H1 (cell line): ENCODE data around the gene QSOX2. TPM values are rescaled to one million over a fixed set of nuclear protein-coding genes. Genes with fewer than 3 reads are reported as not detected.

ENCODE experiments used
- CTCF ChIA-PET: fragments of 300-600 bp; sonication (Branson Sonifier 250); formaldehyde crosslinking; loops from one replicate; lab custom pipeline; 2021; ENCODE audit not compliant: partially characterized antibody; lab: Charles Lee
- POLR2A ChIA-PET: fragments of 300-600 bp; sonication (Branson Sonifier 250); formaldehyde crosslinking; loops from one replicate; lab custom pipeline; 2021; ENCODE audit warnings: inconsistent platforms; ENCODE audit not compliant: partially characterized antibody; lab: Charles Lee
- DNase-seq, 2 experiments: peaks; one replicate each; pipeline versions ENCODE4 v3.0.0 to v3.0.0-alpha.2; 2010 to 2022; ENCODE audit warnings: low spot score in 2 of 2, low read depth in 1 of 2, mixed read lengths in 1 of 2
- FAIRE-seq: peaks from 2 replicates; lab custom pipeline; 2011; peaks lifted over from hg19 to GRCh38; lab: Jason Lieb, UNC
- H2AFZ ChIP-seq: 2 replicates; pipeline ENCODE4 v1.8.1; 2012; ENCODE audit warnings: low read length, inconsistent platforms
- H2AK5ac ChIP-seq: 2 replicates; pipeline ENCODE4 v1.6.1; 2013; ENCODE audit warnings: low read depth, low read length
- H2BK120ac ChIP-seq: replicated peaks from 2 replicates; pipeline ENCODE3; 2013; ENCODE audit warnings: low read depth, low read length, inconsistent platforms
- H2BK12ac ChIP-seq: 2 replicates; pipeline ENCODE4 v1.6.1; 2013; ENCODE audit warnings: low read depth, low read length
- H2BK15ac ChIP-seq: 2 replicates; pipeline ENCODE4 v1.6.1; 2013; ENCODE audit warnings: low read length
- H2BK20ac ChIP-seq: 2 replicates; pipeline ENCODE4 v1.6.1; 2013; ENCODE audit warnings: low read length
- H2BK5ac ChIP-seq: 2 replicates; pipeline ENCODE4 v1.6.1; 2013; ENCODE audit warnings: low read depth, low read length
- H3K14ac ChIP-seq: 2 replicates; pipeline ENCODE4 v1.6.1; 2013; ENCODE audit warnings: inconsistent platforms; ENCODE audit not compliant: insufficient read length
- H3K18ac ChIP-seq: 2 replicates; pipeline ENCODE4 v1.6.1; 2013; ENCODE audit warnings: low read length; ENCODE audit errors: extremely low read depth
- H3K23ac ChIP-seq: 2 replicates; pipeline ENCODE4 v1.6.1; 2013; ENCODE audit warnings: inconsistent platforms; ENCODE audit not compliant: insufficient read length
- H3K23me2 ChIP-seq: 2 replicates; pipeline ENCODE4 v1.6.1; 2013; ENCODE audit warnings: low read depth, low read length
- H3K27ac ChIP-seq: 2 replicates; pipeline ENCODE4 v1.6.1; 2011; ENCODE audit warnings: low read depth, low read length, inconsistent platforms
- H3K27me3 ChIP-seq, 4 experiments: replicated peaks in 1 of 4; 1 replicate in 1 of 4; 2 replicates in 3 of 4; pipeline versions ENCODE4 v1.6.1 to v1.8.1; 2011 to 2013; ENCODE audit warnings: low read length in 3 of 4, mild to moderate bottlenecking in 3 of 4, inconsistent platforms in 2 of 4, mixed read lengths in 2 of 4, moderate library complexity in 1 of 4; ENCODE audit not compliant: control insufficient read depth in 3 of 4, insufficient read depth in 3 of 4; ENCODE audit errors: extremely low read depth in 1 of 4
- H3K36me3 ChIP-seq, 4 experiments: 2 replicates each; pipeline versions ENCODE4 v1.6.1 to v1.8.1; 2011 to 2013; ENCODE audit warnings: mild to moderate bottlenecking in 4 of 4, low read length in 3 of 4, moderate library complexity in 2 of 4, control low read depth in 1 of 4, inconsistent platforms in 1 of 4; ENCODE audit not compliant: insufficient read depth in 4 of 4, control insufficient read depth in 2 of 4
- H3K4ac ChIP-seq: replicated peaks from 2 replicates; pipeline ENCODE3; 2013; ENCODE audit warnings: low read length, low read depth, mixed read lengths, inconsistent platforms; ENCODE audit not compliant: insufficient read length
- H3K4me1 ChIP-seq, 4 experiments: replicated peaks in 1 of 4; 1 replicate in 1 of 4; 2 replicates in 3 of 4; pipeline versions ENCODE4 v1.6.1 to v1.8.1; 2011 to 2013; ENCODE audit warnings: low read length in 3 of 4, inconsistent platforms in 2 of 4, mixed read lengths in 1 of 4; ENCODE audit not compliant: insufficient read depth in 4 of 4, control insufficient read depth in 3 of 4
- H3K4me2 ChIP-seq, 2 experiments: 2 replicates each; pipeline versions ENCODE4 v1.6.1 to v1.8.1; 2011 to 2013; ENCODE audit warnings: low read depth in 2 of 2, low read length in 2 of 2, control low read depth in 1 of 2, inconsistent platforms in 1 of 2, mild to moderate bottlenecking in 1 of 2; ENCODE audit not compliant: insufficient read depth in 1 of 2
- H3K4me3 ChIP-seq, 4 experiments: fragments of 200-600, 300-600 bp in 1 of 4; sonication (generic), shearing (Covaris generic), sonication (Bioruptor Twin) in 1 of 4; 2 replicates each; pipeline versions ENCODE4 v1.5.1 to v1.8.1; 2011 to 2016; ENCODE audit warnings: low read length in 4 of 4, low read depth in 3 of 4, control low read depth in 2 of 4, inconsistent platforms in 2 of 4, mild to moderate bottlenecking in 2 of 4, mixed read lengths in 1 of 4, moderate library complexity in 1 of 4; ENCODE audit not compliant: insufficient read depth in 2 of 4; ENCODE audit errors: extremely low read depth in 1 of 4
- H3K56ac ChIP-seq: replicated peaks from 2 replicates; pipeline ENCODE3; 2013; ENCODE audit warnings: low read depth, mild to moderate bottlenecking, mixed read lengths, low read length, inconsistent platforms; ENCODE audit not compliant: insufficient read length
- H3K79me1 ChIP-seq: 2 replicates; pipeline ENCODE4 v1.6.1; 2013; ENCODE audit warnings: low read depth, low read length, control low read depth
- H3K79me2 ChIP-seq, 2 experiments: 2 replicates each; pipeline versions ENCODE4 v1.6.1 to v1.8.1; 2012 to 2013; ENCODE audit warnings: low read length in 2 of 2, mild to moderate bottlenecking in 2 of 2, inconsistent platforms in 1 of 2; ENCODE audit not compliant: insufficient read depth in 2 of 2, control insufficient read depth in 1 of 2
- H3K9ac ChIP-seq, 4 experiments: replicated peaks in 1 of 4; 1 replicate in 1 of 4; 2 replicates in 3 of 4; pipeline versions ENCODE4 v1.6.1 to v1.8.1; 2011 to 2013; ENCODE audit warnings: low read depth in 3 of 4, low read length in 3 of 4, control low read depth in 2 of 4, mild to moderate bottlenecking in 2 of 4, moderate library complexity in 2 of 4, inconsistent platforms in 1 of 4; ENCODE audit errors: extremely low read depth in 1 of 4
- H3K9me3 ChIP-seq, 2 experiments: 2 replicates each; pipeline versions ENCODE4 v1.6.1 to v1.8.1; 2012 to 2013; ENCODE audit warnings: mild to moderate bottlenecking in 2 of 2, moderate library complexity in 2 of 2, control low read depth in 1 of 2, inconsistent platforms in 1 of 2, low read depth in 1 of 2, low read length in 1 of 2, mixed read lengths in 1 of 2; ENCODE audit not compliant: insufficient read depth in 2 of 2
- H4K20me1 ChIP-seq, 2 experiments: replicated peaks in 1 of 2; 2 replicates each; pipeline versions ENCODE3 to v1.8.1; 2011 to 2013; ENCODE audit warnings: inconsistent platforms in 2 of 2, low read length in 2 of 2, mild to moderate bottlenecking in 1 of 2; ENCODE audit not compliant: insufficient read depth in 2 of 2, control insufficient read depth in 1 of 2
- H4K5ac ChIP-seq: 2 replicates; pipeline ENCODE4 v1.6.1; 2013; ENCODE audit warnings: low read length, low read depth, mixed read lengths, inconsistent platforms; ENCODE audit not compliant: insufficient read length
- H4K8ac ChIP-seq: 2 replicates; pipeline ENCODE4 v1.8.0; 2013; ENCODE audit warnings: mild to moderate bottlenecking, moderate library complexity, low read length, inconsistent platforms; ENCODE audit not compliant: insufficient read depth; ENCODE audit errors: extremely low read depth
- H4K91ac ChIP-seq: replicated peaks from 2 replicates; pipeline ENCODE3; 2013; ENCODE audit warnings: low read length, mixed read lengths, inconsistent platforms; ENCODE audit not compliant: insufficient read length
- ASH2L ChIP-seq: fragments of 200-600, 300-600 bp; sonication (generic); IDR thresholded peaks from one replicate; pipeline ENCODE4 v1.7.1; 2017; ENCODE audit warnings: low read length
- CBX5 ChIP-seq: fragments of 300-800, 300-1000 bp; sonication (generic); IDR thresholded peaks from 2 replicates; pipeline ENCODE4 v1.7.1; 2016; ENCODE audit warnings: antibody characterized with exemption, low read length, low read depth
- CEBPB ChIP-seq: IDR thresholded peaks from 2 replicates; pipeline ENCODE4 v1.6.1; 2012; ENCODE audit warnings: low read depth, low read length
- CHD2 ChIP-seq: IDR thresholded peaks from 2 replicates; pipeline ENCODE4 v1.6.1; 2012; ENCODE audit warnings: low read length, improper control_type of control experiment
- FOSL1 ChIP-seq: IDR thresholded peaks from 2 replicates; pipeline ENCODE4 v1.6.1; 2011; ENCODE audit warnings: mild to moderate bottlenecking, low read depth, low read length, moderate library complexity; ENCODE audit not compliant: insufficient read depth
- GABPA ChIP-seq: IDR thresholded peaks from 2 replicates; pipeline ENCODE4 v1.6.1; 2011; ENCODE audit warnings: mild to moderate bottlenecking, low read length, moderate library complexity, borderline replicate concordance; ENCODE audit not compliant: insufficient read depth
- GTF2F1 ChIP-seq: IDR thresholded peaks from 2 replicates; pipeline ENCODE4 v1.6.1; 2012; ENCODE audit warnings: low read depth, low read length, improper control_type of control experiment, borderline replicate concordance
- HDAC6 ChIP-seq: IDR thresholded peaks from one replicate; pipeline ENCODE4 v1.7.1; 2012; ENCODE audit warnings: low read depth, mild to moderate bottlenecking, inconsistent platforms, low read length, moderate library complexity
- POLR2AphosphoS5 ChIP-seq: IDR thresholded peaks from 2 replicates; pipeline ENCODE4 v1.6.1; 2011; ENCODE audit warnings: low read depth, low read length
- RNF2 ChIP-seq: fragments of 200-900, 300-1000 bp; sonication (generic); IDR thresholded peaks from 2 replicates; pipeline ENCODE4 v1.7.1; 2016; ENCODE audit warnings: borderline replicate concordance, low read depth, mild to moderate bottlenecking, antibody characterized with exemption, low read length; ENCODE audit not compliant: poor library complexity, severe bottlenecking; ENCODE audit errors: missing control alignments
- WGBS, 2 experiments: shearing (Covaris generic) in 1 of 2; methylation state at CpG; one replicate each; pipeline versions ENCODE4 v1.1.6 to v1.1.7; 2013 to 2015; ENCODE audit warnings: low lambda C conversion rate in 2 of 2, mixed read lengths in 2 of 2, inconsistent platforms in 1 of 2, low coverage in 1 of 2, missing lambda C conversion rate in 1 of 2; ENCODE audit not compliant: insufficient replicate concordance in 2 of 2, insufficient coverage in 1 of 2, insufficient read length in 1 of 2; ENCODE audit errors: extremely low coverage in 1 of 2, missing lambda C conversion rate in 1 of 2; 5-methylcytosine and 5-hydroxymethylcytosine counted together
- polyA plus RNA-seq, 7 experiments: library from polyadenylated mRNA; depleted of rRNA in 3 of 7; stranded (reverse) in 5 of 7; unstranded in 2 of 7; fragments of >200 nt in 5 of 7; fragments of 200-250 nt in 2 of 7; gene quantifications; 1 replicate in 5 of 7; 2 replicates in 1 of 7; 4 replicates in 1 of 7; pipeline versions ENCODE4 v1.2.1 to v1.2.3, GENCODE V29; 2011 to 2013; ENCODE audit warnings: missing spikeins in 2 of 7, mixed read lengths in 2 of 7
- total RNA-seq: library from RNA; stranded (reverse); fragmentation: NEBNext Ultra II Directional; extraction: Animal tissue kit (Norgen Biotek cat#: 25700); gene quantifications from 2 replicates; pipeline ENCODE4 v1.2.1, GENCODE V29; 2021

The QSOX2 gene
- total and polyA plus RNA-seq, 2 of the 8 experiments (the other 6 are each of a cell fraction or from before 2014, with no cell fraction given): 18.0 to 28.6 TPM

DNA sequence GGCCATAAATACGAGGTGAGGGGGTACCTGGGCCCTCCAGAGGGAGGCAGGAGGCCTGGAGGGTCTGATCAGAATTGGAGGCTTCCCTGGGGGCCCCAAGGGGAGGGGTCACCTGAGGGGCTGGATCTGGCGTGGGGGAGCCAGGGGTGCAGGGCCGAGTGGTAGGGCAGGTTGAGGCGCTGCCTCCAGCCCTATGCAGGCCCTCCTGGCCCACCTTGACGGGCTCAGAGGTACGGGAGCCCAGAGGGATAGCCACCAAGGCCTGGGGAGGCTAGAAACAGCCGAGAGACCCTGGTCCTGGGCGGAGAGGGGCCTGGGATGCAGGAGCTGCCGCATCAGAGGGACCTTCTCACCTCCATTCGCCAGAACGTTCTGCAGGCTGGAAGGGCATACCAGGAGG lies 65.0 kb downstream of the QSOX2 start:
- Histone ChIP-seq H3K4me1 (peaks cover 0 to 10% (median 4%) of the 10 kb centered on the region in 4 experiments; a peak in 5 of 7 replicates), H3K36me3 (no peaks in the 10 kb centered on the region), H4K5ac (no peak overlapping the region), H3K14ac (no peak overlapping the region), H4K91ac (no peak overlapping the region), H3K27me3 (no peaks in the 10 kb centered on the region), H3K27ac (no peak overlapping the region), H3K18ac (no peak overlapping the region), H3K4me3 (no peak overlapping the region), H3K56ac (no peak overlapping the region), H3K79me2 (no peaks in the 10 kb centered on the region), H3K79me1 (no peaks in the 10 kb centered on the region), H2AK5ac (no peak overlapping the region), H3K9me3 (no peaks in the 10 kb centered on the region), H4K20me1 (peaks cover 0 to 2% of the 10 kb centered on the region in 2 experiments), H3K4me2 (no peak overlapping the region), H3K23ac (no peak overlapping the region), H3K9ac (no peak overlapping the region; a peak in 1 of 7 replicates), H2BK120ac (no peak overlapping the region)
- WGBS, 2 experiments: 85% methylated on average over 10 of the region's 11 CpGs; no CpG with 5 or more reads in 1 of the 2 experiments
- no peak for DNase-seq
- POLR2A ChIA-PET: no interaction called here
- CTCF ChIA-PET: interaction anchor here (8.0 kb wide), 1 partner anchor 10 kb away, joined by 62 read pairs; no protein-coding TSS in a partner anchor
- TF ChIP-seq GABPA: no peak
- TF ChIP-seq CHD2: no peak
- no peak for TF ChIP-seq CBX5
- no peak for TF ChIP-seq CEBPB
- no peak for TF ChIP-seq GTF2F1
- no peak for TF ChIP-seq POLR2AphosphoS5
- TF ChIP-seq FOSL1: no peak
- no peak for TF ChIP-seq ASH2L
- TF ChIP-seq HDAC6: no peak
- no peak for TF ChIP-seq RNF2
- TF ChIP-seq, all 59 proteins: peak for 0
- H2BK12ac ChIP-seq: no peak overlapping the region
- no peak overlapping the region for H4K8ac ChIP-seq
- no peak overlapping the region for H3K4ac ChIP-seq
- H2BK15ac ChIP-seq: no peak overlapping the region
- H2BK5ac ChIP-seq: no peak overlapping the region
- no peak overlapping the region for H2AFZ ChIP-seq
- no peaks in the 10 kb centered on the region for H3K23me2 ChIP-seq
- no peak overlapping the region for H2BK20ac ChIP-seq
- no peak for FAIRE-seq
